NT2/D1 (cell line): Measurements from ENCODE around the gene CHID1.

Source experiments
- DNase-seq: peaks from one replicate; pipeline ENCODE4 v3.0.0-alpha.2; 2011; ENCODE audit warnings: low read depth, low spot score
- H3K27me3 ChIP-seq: 2 replicates; pipeline ENCODE4 v1.6.0; 2011; ENCODE audit warnings: mild to moderate bottlenecking; ENCODE audit not compliant: insufficient read length, insufficient read depth
- H3K36me3 ChIP-seq: 2 replicates; pipeline ENCODE4 v1.6.1; 2011; ENCODE audit warnings: mild to moderate bottlenecking, low read length, mixed read lengths; ENCODE audit not compliant: insufficient read depth, insufficient read length
- H3K4me1 ChIP-seq: 2 replicates; pipeline ENCODE4 v1.5.1; 2011; ENCODE audit not compliant: insufficient read depth, insufficient read length
- H3K4me3 ChIP-seq: 2 replicates; pipeline ENCODE4 v1.5.1; 2011; ENCODE audit warnings: low read depth; ENCODE audit not compliant: insufficient read length
- H3K9ac ChIP-seq: 2 replicates; pipeline ENCODE4 v1.6.0; 2011; ENCODE audit warnings: low read depth; ENCODE audit not compliant: insufficient read length
- H3K9me3 ChIP-seq: 2 replicates; pipeline ENCODE4 v1.5.1; 2011; ENCODE audit warnings: mild to moderate bottlenecking, low read length; ENCODE audit not compliant: insufficient read depth
- SUZ12 ChIP-seq: IDR thresholded peaks from 2 replicates; pipeline ENCODE4 v1.6.1; 2011; ENCODE audit not compliant: insufficient read length, insufficient read depth; ENCODE audit errors: extremely low read depth
- YY1 ChIP-seq: IDR thresholded peaks from 2 replicates; pipeline ENCODE4 v1.6.1; 2011; ENCODE audit not compliant: insufficient read length, insufficient read depth
- ZNF274 ChIP-seq: IDR thresholded peaks from 2 replicates; pipeline ENCODE4 v1.6.1; 2011; ENCODE audit warnings: mild to moderate bottlenecking, low read depth, low read length

CHID1 gene

DNA sequence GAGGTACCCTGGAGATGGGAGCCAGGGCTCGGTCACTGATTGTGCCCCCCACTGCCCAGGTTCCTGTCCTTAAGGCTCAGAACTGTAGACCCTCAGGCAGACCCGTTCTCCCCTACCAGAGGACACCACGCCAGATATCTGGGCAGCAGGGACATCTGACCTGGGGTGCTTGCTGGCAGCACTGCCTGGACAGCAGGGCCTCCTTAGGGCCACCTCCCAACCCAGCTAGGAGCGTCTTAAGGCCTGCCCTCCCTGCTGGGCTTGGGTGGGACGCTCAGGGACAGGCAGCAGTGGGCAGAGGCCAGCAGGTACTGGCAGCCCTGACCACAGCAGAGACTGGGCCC, 71.4 kb downstream of the CHID1 start:
- H3K9ac ChIP-seq, result peak overlapping the region; percentile 10
- DNase-seq, result no peak
- no peaks in the 10 kb centered on the region for H3K9me3 ChIP-seq
- H3K36me3 ChIP-seq, result peaks cover 66% of the 10 kb centered on the region
- TF ChIP-seq YY1, result no peak
- TF ChIP-seq ZNF274, result no peak
- no peak for TF ChIP-seq SUZ12
- no peaks in the 10 kb centered on the region for H3K27me3 ChIP-seq
- peaks cover 41% of the 10 kb centered on the region for H3K4me1 ChIP-seq
- no peak overlapping the region for H3K4me3 ChIP-seq

DNA sequence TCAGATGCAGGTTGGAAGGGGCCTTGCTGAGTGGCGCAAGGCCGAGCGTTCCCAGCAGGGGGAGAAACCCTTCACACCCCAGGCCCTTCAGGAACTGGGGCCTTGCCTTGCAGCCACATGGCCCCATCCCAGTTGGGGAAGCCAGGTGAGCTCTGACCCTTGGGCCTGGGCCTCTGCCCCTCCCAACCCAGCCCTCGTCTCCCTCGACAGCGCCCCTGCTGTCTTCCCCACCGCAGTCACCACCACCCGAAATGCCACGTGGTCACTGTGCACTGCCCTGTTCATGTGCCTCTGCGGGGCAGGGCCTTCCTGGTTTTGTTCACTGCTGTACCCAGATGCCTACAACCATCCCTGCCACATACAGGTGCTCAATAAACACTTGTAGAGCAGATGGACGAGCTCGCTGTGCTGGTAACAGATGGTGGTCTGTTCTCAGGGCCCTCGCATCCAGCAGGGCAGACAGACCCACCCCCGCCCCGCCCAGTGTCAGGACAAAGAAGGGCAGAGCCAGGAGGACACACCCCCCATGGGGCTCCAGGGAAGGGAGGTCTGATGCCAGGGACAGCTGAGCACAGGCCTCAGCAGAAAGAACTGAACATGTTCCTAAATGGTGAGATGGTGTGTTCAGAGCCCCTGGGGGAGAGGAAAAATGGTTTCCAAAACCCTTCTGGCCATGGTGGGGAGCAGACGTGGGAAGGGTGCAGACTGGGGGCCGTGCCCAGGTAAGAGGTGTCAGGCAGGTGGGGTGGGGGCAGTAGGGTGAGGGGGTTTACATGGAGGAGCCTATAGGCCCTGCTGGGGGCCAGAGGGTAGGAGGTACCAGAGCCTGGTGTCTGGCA, 72.0 kb downstream of the CHID1 start:
- peak overlapping the region; percentile 10 for H3K9ac ChIP-seq
- no peak for DNase-seq
- no peaks in the 10 kb centered on the region for H3K9me3 ChIP-seq
- peaks cover 66% of the 10 kb centered on the region for H3K36me3 ChIP-seq
- H3K4me1 ChIP-seq, result peaks cover 42% of the 10 kb centered on the region
- TF ChIP-seq ZNF274, result no peak
- no peak for TF ChIP-seq YY1
- no peak for TF ChIP-seq SUZ12
- no peaks in the 10 kb centered on the region for H3K27me3 ChIP-seq
- H3K4me3 ChIP-seq, result no peak overlapping the region

DNA sequence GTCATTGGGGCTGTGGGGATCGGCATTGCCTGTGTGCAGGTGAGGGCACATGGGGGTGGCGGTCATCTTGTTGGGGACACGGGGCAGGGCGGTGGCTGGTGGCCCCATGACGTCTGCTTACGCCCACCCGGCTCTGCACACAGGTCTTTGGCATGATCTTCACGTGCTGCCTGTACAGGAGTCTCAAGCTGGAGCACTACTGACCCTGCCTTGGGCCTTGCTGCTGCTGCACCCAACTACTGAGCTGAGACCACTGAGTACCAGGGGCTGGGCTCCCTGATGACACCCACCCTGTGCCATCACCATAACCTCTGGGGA, 72.7 kb downstream of the CHID1 start:
- H3K4me1 ChIP-seq, result peaks cover 42% of the 10 kb centered on the region
- no peak for TF ChIP-seq SUZ12
- TF ChIP-seq ZNF274, result no peak
- TF ChIP-seq YY1, result no peak
- H3K9ac ChIP-seq, result no peak overlapping the region
- no peak overlapping the region for H3K4me3 ChIP-seq
- H3K9me3 ChIP-seq, result no peaks in the 10 kb centered on the region
- no peaks in the 10 kb centered on the region for H3K27me3 ChIP-seq
- H3K36me3 ChIP-seq, result peaks cover 66% of the 10 kb centered on the region
- DNase-seq, result no peak

DNA sequence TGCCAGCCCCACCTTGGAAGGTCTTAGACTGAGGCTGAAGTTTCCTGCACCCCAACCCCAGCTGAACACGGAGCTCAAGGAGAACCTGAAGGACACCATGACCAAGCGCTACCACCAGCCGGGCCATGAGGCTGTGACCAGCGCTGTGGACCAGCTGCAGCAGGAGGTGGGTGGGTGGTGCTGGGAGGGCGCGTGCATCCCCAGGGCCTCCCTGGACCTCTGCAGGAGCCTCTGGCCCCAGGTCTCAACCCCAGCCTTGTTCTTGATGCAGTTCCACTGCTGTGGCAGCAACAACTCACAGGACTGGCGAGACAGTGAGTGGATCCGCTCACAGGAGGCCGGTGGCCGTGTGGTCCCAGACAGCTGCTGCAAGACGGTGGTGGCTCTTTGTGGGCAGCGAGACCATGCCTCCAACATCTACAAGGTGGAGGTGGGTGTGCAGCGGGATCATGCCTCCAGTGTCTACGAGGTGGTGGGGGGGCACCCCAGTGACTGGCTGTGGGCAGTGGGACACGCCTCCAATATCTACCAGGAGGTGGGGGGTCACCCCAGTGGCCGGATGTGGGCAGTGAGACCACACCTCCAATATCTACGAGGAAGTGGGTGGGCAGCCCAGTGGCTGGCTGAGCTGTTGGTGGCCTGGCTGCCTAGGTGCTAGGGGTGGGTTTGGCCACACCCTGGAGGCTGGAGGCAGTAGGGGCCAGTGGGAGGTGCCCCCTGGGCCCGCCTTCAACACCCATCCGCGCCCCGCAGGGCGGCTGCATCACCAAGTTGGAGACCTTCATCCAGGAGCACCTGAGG, 73.2 kb downstream of the CHID1 start:
- DNase-seq, result no peak
- H3K9me3 ChIP-seq, result no peaks in the 10 kb centered on the region
- H3K4me1 ChIP-seq, result peaks cover 42% of the 10 kb centered on the region
- H3K9ac ChIP-seq, result peak overlapping the region; percentile 56
- no peak overlapping the region for H3K4me3 ChIP-seq
- H3K27me3 ChIP-seq, result no peaks in the 10 kb centered on the region
- H3K36me3 ChIP-seq, result peaks cover 66% of the 10 kb centered on the region
- TF ChIP-seq SUZ12 (no peak), ZNF274 (no peak), YY1 (no peak)

DNA sequence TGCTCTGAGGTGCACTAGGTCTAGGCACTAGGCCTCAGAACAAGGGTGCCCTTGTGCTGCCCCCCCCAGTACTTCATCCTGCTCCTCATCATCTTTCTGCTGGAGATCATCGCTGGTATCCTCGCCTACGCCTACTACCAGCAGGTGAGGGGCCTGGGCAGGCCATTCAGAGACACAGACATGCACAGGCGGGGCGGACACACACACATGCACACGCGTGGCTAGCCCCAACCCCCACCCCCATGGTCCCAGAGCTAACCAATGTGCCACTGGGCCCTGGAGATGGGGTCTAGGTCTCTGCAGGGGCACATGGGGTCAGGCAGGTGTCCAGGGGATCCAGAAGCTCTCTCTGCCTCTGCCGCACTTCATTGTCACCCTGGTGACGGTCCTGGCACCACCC, 73.9 kb downstream of the CHID1 start:
- Histone ChIP-seq H3K27me3 (peaks cover 7% of the 10 kb centered on the region), H3K9ac (peak overlapping the region; percentile 56), H3K36me3 (peaks cover 66% of the 10 kb centered on the region), H3K9me3 (no peaks in the 10 kb centered on the region), H3K4me1 (peaks cover 48% of the 10 kb centered on the region), H3K4me3 (no peak overlapping the region)
- no peak for TF ChIP-seq YY1
- TF ChIP-seq SUZ12, result no peak
- TF ChIP-seq ZNF274, result no peak
- DNase-seq, result no peak

GRCh38 chr11:836274-836673, 74.3 kb downstream of the CHID1 start:
- Histone ChIP-seq H3K4me1 (peaks cover 49% of the 10 kb centered on the region), H3K9me3 (no peaks in the 10 kb centered on the region), H3K27me3 (peaks cover 11% of the 10 kb centered on the region), H3K36me3 (peaks cover 65% of the 10 kb centered on the region), H3K4me3 (no peak overlapping the region), H3K9ac (peak overlapping the region; percentile 56)
- DNase-seq, result no peak
- TF ChIP-seq YY1 (no peak), SUZ12 (no peak), ZNF274 (no peak)

DNA sequence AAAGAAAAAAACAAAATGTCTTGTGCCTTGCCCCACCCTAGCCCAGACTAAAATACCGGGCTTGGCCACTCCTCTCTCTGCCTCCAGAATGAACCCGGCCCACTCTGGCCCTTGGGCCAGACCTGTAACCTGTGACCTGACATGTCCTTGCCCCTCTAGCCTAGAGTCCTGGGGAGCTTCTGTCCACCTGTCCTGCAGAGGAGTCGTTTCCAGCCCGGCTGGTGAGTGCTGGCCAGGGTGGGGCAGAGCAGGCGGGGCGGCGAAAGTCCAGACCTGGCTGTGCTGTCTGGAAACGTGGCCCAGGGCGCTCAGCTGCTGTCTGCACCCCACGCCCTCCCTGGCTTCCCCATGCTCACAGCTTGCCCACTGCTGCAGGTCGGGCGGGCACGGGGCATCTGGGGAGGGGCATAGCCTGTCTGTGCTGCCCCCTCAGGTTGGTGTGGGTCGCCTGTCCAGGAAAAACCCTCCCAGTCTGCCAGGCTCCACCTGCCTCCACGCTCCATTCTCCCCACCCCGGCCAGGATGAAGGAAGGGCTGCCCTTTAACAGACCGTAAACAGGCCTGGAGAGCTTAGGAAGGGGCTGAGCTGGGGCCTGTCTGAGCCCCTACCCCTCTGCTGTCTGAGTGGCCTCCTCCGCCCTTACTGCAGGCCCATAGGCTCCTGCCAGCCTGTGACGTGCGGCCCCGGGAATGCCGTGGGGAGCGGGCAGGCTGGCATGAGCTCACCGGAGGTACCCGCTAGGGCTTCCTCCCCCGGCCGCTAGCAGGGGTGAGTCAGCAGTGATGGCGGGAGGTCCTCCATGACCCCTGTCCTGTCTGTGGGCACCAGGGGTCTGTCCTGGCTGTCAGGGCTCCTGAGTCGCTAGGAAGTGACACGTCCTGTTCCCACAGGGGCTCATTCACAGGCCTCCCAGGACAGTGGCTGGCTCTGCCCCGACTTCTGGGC, 76.0 kb downstream of the CHID1 start:
- H3K9me3 ChIP-seq, result no peaks in the 10 kb centered on the region
- TF ChIP-seq ZNF274, result no peak
- no peak for TF ChIP-seq YY1
- no peak for TF ChIP-seq SUZ12
- H3K4me3 ChIP-seq, result no peak overlapping the region
- no peak for DNase-seq
- peak overlapping the region; percentile 66 for H3K9ac ChIP-seq
- H3K27me3 ChIP-seq, result peaks cover 24% of the 10 kb centered on the region
- peaks cover 40% of the 10 kb centered on the region for H3K4me1 ChIP-seq
- peaks cover 48% of the 10 kb centered on the region for H3K36me3 ChIP-seq
